Lung (tissue), 12 donors: ENCODE results near the gene FAM210B. TPM values are rescaled to one million over a fixed set of nuclear protein-coding genes. Genes with fewer than 3 reads are reported as not detected.
A peak's percentile ranks its signal among the peaks of the same experiment; 100 is the strongest.
"Not testable (repeated sequence)": the region's sequence is repeated elsewhere in the genome, so short reads cannot be mapped to it uniquely, and the experiment has no call there.

Experiments
- ATAC-seq: fragments of 200-7000 bp; cut with Tn5 transposase; one replicate; pipeline ENCODE4 v1.9.1; 2020; ENCODE audit warnings: moderate number of reproducible peaks; ENCODE audit not compliant: insufficient read depth, low FRiP score
- DNase-seq, 3 donors: peaks; one replicate each; pipeline ENCODE4 v3.0.0-alpha.2; 2013 to 2017
- H3K27ac ChIP-seq, 2 donors: one replicate each; pipeline ENCODE4 v1.5.1; 2013; ENCODE audit warnings: mild to moderate bottlenecking in 2 of 2, moderate library complexity in 2 of 2, control low read depth in 1 of 2, inconsistent platforms in 1 of 2, low read depth in 1 of 2, low read length in 1 of 2
- H3K27me3 ChIP-seq, 3 donors: one replicate each; pipeline ENCODE4 v1.5.1; 2013; ENCODE audit warnings: low read length in 2 of 3; ENCODE audit not compliant: control insufficient read depth in 3 of 3, insufficient read depth in 3 of 3
- H3K36me3 ChIP-seq, 4 donors: one replicate each; pipeline ENCODE4 v1.5.1; 2013; ENCODE audit warnings: low read length in 4 of 4, mild to moderate bottlenecking in 1 of 4, moderate library complexity in 1 of 4; ENCODE audit not compliant: control insufficient read depth in 4 of 4, insufficient read depth in 4 of 4
- H3K4me1 ChIP-seq, 5 donors: one replicate each; pipeline ENCODE4 v1.5.1; 2013; ENCODE audit warnings: low read length in 5 of 5, mild to moderate bottlenecking in 2 of 5, moderate library complexity in 1 of 5; ENCODE audit not compliant: control insufficient read depth in 5 of 5, insufficient read depth in 5 of 5
- H3K4me3 ChIP-seq: one replicate; pipeline ENCODE4 v1.5.1; 2013; ENCODE audit warnings: mild to moderate bottlenecking, control low read depth, moderate library complexity
- H3K9ac ChIP-seq, 2 donors: one replicate each; pipeline ENCODE4 v1.5.1; 2013; ENCODE audit warnings: low read length in 2 of 2, control low read depth in 1 of 2; ENCODE audit not compliant: insufficient read depth in 1 of 2
- H3K9me3 ChIP-seq, 4 donors: one replicate each; pipeline ENCODE4 v1.5.1; 2013; ENCODE audit warnings: low read length in 3 of 4, mild to moderate bottlenecking in 1 of 4, moderate library complexity in 1 of 4; ENCODE audit not compliant: control insufficient read depth in 4 of 4, insufficient read depth in 3 of 4
- CTCF ChIP-seq: IDR thresholded peaks from 2 replicates; pipeline ENCODE4 v1.5.1; 2012; ENCODE audit warnings: mild to moderate bottlenecking; ENCODE audit errors: control extremely low read depth, extremely low read depth
- WGBS, 2 donors: extraction: QIAGEN DNeasy Blood & Tissue Kit; methylation state at CpG; one replicate each; pipeline ENCODE4 v1.1.7; 2013; 5-methylcytosine and 5-hydroxymethylcytosine counted together
- polyA plus RNA-seq, 2 donors: library from polyadenylated mRNA; stranded (reverse); fragments of 200-250 nt; gene quantifications; one replicate each; pipeline ENCODE4 v1.2.1, GENCODE V29; 2013
- total RNA-seq, 2 donors: library from RNA; depleted of rRNA in 1 of 2; stranded (reverse); fragments of >200 nt in 1 of 2; gene quantifications; one replicate each; pipeline ENCODE4 v1.2.1, GENCODE V29; 2014 to 2021
- donor health status: control.
- donor health status: control.
- donor health status: Bipolar disorder and iron deficiency.
- donor health status: healthy.
- donor health status: DM: yes; HTN: yes; CAD: no.

Gene FAM210B
- total and polyA plus RNA-seq, 4 donors = 18.7 to 41.7 (median 25.0) TPM

GRCh38 chr20:56409956-56410355, 51.2 kb downstream of the FAM210B start:
- peaks cover 2 to 20% (median 16%) of the 10 kb centered on the region in 4 donors for H3K36me3 ChIP-seq
- ATAC-seq (no peak), DNase-seq (peak; percentile 48 to 81 (median 80))
- H3K27me3 ChIP-seq = no peaks in the 10 kb centered on the region
- TF ChIP-seq CTCF = no peak
- no peaks in the 10 kb centered on the region for H3K9me3 ChIP-seq
- H3K27ac ChIP-seq = no peak overlapping the region
- no peak overlapping the region for H3K4me3 ChIP-seq
- H3K9ac ChIP-seq = peak overlapping the region in 1 of 2 donors; percentile 6
- H3K4me1 ChIP-seq = peaks cover 0 to 47% (median 17%) of the 10 kb centered on the region in 5 donors
- 79 to 80% methylated on average over 1 of the region's 1 CpG for WGBS, 2 donors

GRCh38 chr20:56411287-56411686, 52.5 kb downstream of the FAM210B start:
- not testable (repeated sequence) for DNase-seq, H3K4me3 ChIP-seq, H3K9me3 ChIP-seq, ATAC-seq, H3K27me3 ChIP-seq
- Histone ChIP-seq H3K27ac (peak overlapping the region; percentile 51 to 93), H3K4me1 (peaks cover 0 to 55% (median 17%) of the 10 kb centered on the region in 5 donors), H3K9ac (peak overlapping the region in 1 of 2 donors; percentile 92), H3K36me3 (peaks cover 2 to 16% (median 12%) of the 10 kb centered on the region in 4 donors)
- 83 to 89% methylated on average over 7 of the region's 7 CpGs for WGBS, 2 donors

GRCh38 chr20:56411759-56412472, 53.1 kb downstream of the FAM210B start, which contains the start of gene CASS4:
Gene CASS4 (plus strand): TSS chr20:56412260. CDS start chr20:56412459, 199 bp downstream.
- no peaks in the 10 kb centered on the region for H3K27me3 ChIP-seq
- TF ChIP-seq CTCF = no peak
- peak; percentile 75 for ATAC-seq
- DNase-seq = peak; percentile 78 to 95 (median 94)
- H3K4me1 ChIP-seq = peaks cover 0 to 55% (median 17%) of the 10 kb centered on the region in 5 donors
- peak within 1 kb of the TSS in 1 of 2 donors; percentile 92 for H3K9ac ChIP-seq
- H3K27ac ChIP-seq = peak within 1 kb of the TSS; percentile 51 to 93
- peak within 1 kb of the TSS; percentile 25 for H3K4me3 ChIP-seq
- peaks cover 0 to 16% (median 10%) of the 10 kb centered on the region in 4 donors for H3K36me3 ChIP-seq
- no peaks in the 10 kb centered on the region for H3K9me3 ChIP-seq
- WGBS, 2 donors = 25 to 46% methylated on average over 10 of the region's 10 CpGs

- TF ChIP-seq CTCF = no peak
- DNase-seq (no peak), ATAC-seq (no peak)
- H3K4me1 ChIP-seq = peaks cover 0 to 55% (median 17%) of the 10 kb centered on the region in 5 donors
- no peaks in the 10 kb centered on the region for H3K27me3 ChIP-seq
- H3K9me3 ChIP-seq = no peaks in the 10 kb centered on the region
- peaks cover 0 to 14% (median 7%) of the 10 kb centered on the region in 4 donors for H3K36me3 ChIP-seq
- H3K9ac ChIP-seq = peak overlapping the region in 1 of 2 donors; percentile 92
- WGBS, 2 donors = 80 to 83% methylated on average over 7 of the region's 7 CpGs
- no peak overlapping the region for H3K4me3 ChIP-seq
- H3K27ac ChIP-seq = peak overlapping the region in 1 of 2 donors; percentile 93
Measured at GRCh38 chr20:56412473-56412790, 53.7 kb downstream of the FAM210B start.
